HEK293 (cell line): ENCODE data around the gene PPEF2.

ENCODE experiments used
- CTCF ChIA-PET: fragments of 350-600 bp; formaldehyde crosslinking; extraction: SDS; loops from one replicate; lab custom pipeline; 2021; ENCODE audit warnings: antibody characterized with exemption; lab: Yijun Ruan, JAX
- POLR2A ChIA-PET: fragments of 300-600 bp; formaldehyde crosslinking; extraction: SDS; loops from one replicate; lab custom pipeline; 2020; ENCODE audit warnings: antibody characterized with exemption, inconsistent platforms; lab: Yijun Ruan, JAX
- H3K27ac ChIP-seq: fragments of 200-500 bp; sonication (Bioruptor generic); 2 replicates; pipeline ENCODE4 v1.5.1; 2014; ENCODE audit warnings: low read depth, low read length, control low read depth, inconsistent platforms; ENCODE audit errors: extremely low read depth
- H3K36me3 ChIP-seq, 2 experiments: fragments of 200-500 bp in 1 of 2; sonication (Bioruptor generic) in 1 of 2; 1 replicate in 1 of 2; 2 replicates in 1 of 2; pipeline ENCODE4 v1.5.1; 2014 to 2017; ENCODE audit warnings: inconsistent platforms in 2 of 2, low read length in 2 of 2; ENCODE audit not compliant: control insufficient read depth in 2 of 2, insufficient read depth in 1 of 2
- H3K4me1 ChIP-seq: fragments of 200-500 bp; sonication (Bioruptor generic); 2 replicates; pipeline ENCODE4 v1.5.1; 2014; ENCODE audit warnings: mild to moderate bottlenecking, low read length, inconsistent platforms; ENCODE audit not compliant: control insufficient read depth, insufficient read depth
- H3K4me3 ChIP-seq: 2 replicates; pipeline ENCODE4 v1.5.1; 2011; ENCODE audit warnings: low read depth, mild to moderate bottlenecking, control low read depth, low read length, moderate library complexity
- H3K9me3 ChIP-seq: fragments of 200-500 bp; sonication (Bioruptor generic); 2 replicates; pipeline ENCODE4 v1.5.1; 2014; ENCODE audit warnings: low read depth, low read length, inconsistent platforms; ENCODE audit not compliant: control insufficient read depth, insufficient read depth
- KLF1 ChIP-seq: fragments of 450-650 bp; formaldehyde crosslinking; IDR thresholded peaks from 2 replicates; pipeline ENCODE4 v1.5.1; 2016; ENCODE audit warnings: missing biosample characterization, missing genetic modification characterization
- KLF7 ChIP-seq: fragments of 450-650 bp; formaldehyde crosslinking; IDR thresholded peaks from 2 replicates; pipeline ENCODE4 v1.5.1; 2016; ENCODE audit warnings: missing biosample characterization, missing genetic modification characterization, borderline replicate concordance
- KLF8 ChIP-seq: fragments of 450-650 bp; formaldehyde crosslinking; IDR thresholded peaks from 2 replicates; pipeline ENCODE4 v1.5.1; 2016; ENCODE audit warnings: missing biosample characterization, missing genetic modification characterization
- SCRT1 ChIP-seq: fragments of 450-650 bp; formaldehyde crosslinking; IDR thresholded peaks from 2 replicates; pipeline ENCODE4 v1.5.1; 2016; ENCODE audit warnings: missing biosample characterization, missing genetic modification characterization, borderline replicate concordance
- SCRT2 ChIP-seq: fragments of 450-650 bp; formaldehyde crosslinking; IDR thresholded peaks from 2 replicates; pipeline ENCODE4 v1.5.1; 2016; ENCODE audit warnings: missing biosample characterization, missing genetic modification characterization
- SP2 ChIP-seq: fragments of 450-650 bp; formaldehyde crosslinking; IDR thresholded peaks from 2 replicates; pipeline ENCODE4 v1.5.1; 2016; ENCODE audit warnings: missing biosample characterization, missing genetic modification characterization
- SP7 ChIP-seq: fragments of 450-650 bp; formaldehyde crosslinking; IDR thresholded peaks from 2 replicates; pipeline ENCODE4 v1.5.1; 2016; ENCODE audit warnings: missing biosample characterization, missing genetic modification characterization
- ZFP37 ChIP-seq: fragments of 450-650 bp; formaldehyde crosslinking; IDR thresholded peaks from 2 replicates; pipeline ENCODE4 v1.5.1; 2016; ENCODE audit warnings: missing biosample characterization, missing genetic modification characterization
- ZFP69B ChIP-seq: fragments of 450-650 bp; formaldehyde crosslinking; IDR thresholded peaks from 2 replicates; pipeline ENCODE4 v1.5.1; 2016; ENCODE audit warnings: missing biosample characterization, missing genetic modification characterization
- ZIC2 ChIP-seq: fragments of 450-650 bp; formaldehyde crosslinking; IDR thresholded peaks from 2 replicates; pipeline ENCODE4 v1.5.1; 2016; ENCODE audit warnings: missing biosample characterization, missing genetic modification characterization
- ZNF10 ChIP-seq: fragments of 450-650 bp; formaldehyde crosslinking; IDR thresholded peaks from 2 replicates; pipeline ENCODE4 v1.5.1; 2017; ENCODE audit warnings: missing biosample characterization, missing genetic modification characterization
- ZNF112 ChIP-seq: fragments of 450-650 bp; formaldehyde crosslinking; IDR thresholded peaks from 2 replicates; pipeline ENCODE4 v1.5.0; 2017; ENCODE audit warnings: missing biosample characterization, missing genetic modification characterization
- ZNF121 ChIP-seq: fragments of 450-650 bp; formaldehyde crosslinking; IDR thresholded peaks from 2 replicates; pipeline ENCODE4 v1.5.1; 2016; ENCODE audit warnings: missing biosample characterization, missing genetic modification characterization
- ZNF184 ChIP-seq: fragments of 450-650 bp; IDR thresholded peaks from 2 replicates; pipeline ENCODE4 v1.5.1; 2018; ENCODE audit warnings: missing biosample characterization, mild to moderate bottlenecking, missing genetic modification characterization
- ZNF202 ChIP-seq: fragments of 450-650 bp; formaldehyde crosslinking; IDR thresholded peaks from 2 replicates; pipeline ENCODE4 v1.5.1; 2016; ENCODE audit warnings: missing biosample characterization, missing genetic modification characterization, borderline replicate concordance
- ZNF211 ChIP-seq: fragments of 450-650 bp; formaldehyde crosslinking; IDR thresholded peaks from 2 replicates; pipeline ENCODE4 v1.5.1; 2016; ENCODE audit warnings: low read depth, missing biosample characterization, missing genetic modification characterization
- ZNF214 ChIP-seq: fragments of 450-650 bp; formaldehyde crosslinking; IDR thresholded peaks from 2 replicates; pipeline ENCODE4 v1.5.1; 2017; ENCODE audit warnings: missing biosample characterization, mild to moderate bottlenecking, missing genetic modification characterization, borderline replicate concordance
- ZNF221 ChIP-seq: fragments of 450-650 bp; formaldehyde crosslinking; IDR thresholded peaks from 2 replicates; pipeline ENCODE4 v1.5.1; 2017; ENCODE audit warnings: missing biosample characterization, missing genetic modification characterization, borderline replicate concordance
- ZNF223 ChIP-seq: fragments of 450-650 bp; formaldehyde crosslinking; IDR thresholded peaks from 2 replicates; pipeline ENCODE4 v1.5.1; 2016; ENCODE audit warnings: missing biosample characterization, missing genetic modification characterization
- ZNF37A ChIP-seq: fragments of 450-650 bp; IDR thresholded peaks from 2 replicates; pipeline ENCODE4 v1.5.1; 2018; ENCODE audit warnings: missing biosample characterization, missing genetic modification characterization
- ZNF426 ChIP-seq: fragments of 450-650 bp; formaldehyde crosslinking; IDR thresholded peaks from 2 replicates; pipeline ENCODE4 v1.5.1; 2017; ENCODE audit warnings: missing biosample characterization, missing genetic modification characterization, mild to moderate bottlenecking, inconsistent platforms, moderate library complexity
- ZNF521 ChIP-seq: fragments of 450-650 bp; formaldehyde crosslinking; IDR thresholded peaks from 2 replicates; pipeline ENCODE4 v1.5.1; 2017; ENCODE audit warnings: missing biosample characterization, mild to moderate bottlenecking, missing genetic modification characterization
- ZNF530 ChIP-seq: fragments of 450-650 bp; formaldehyde crosslinking; IDR thresholded peaks from 2 replicates; pipeline ENCODE4 v1.5.1; 2016; ENCODE audit warnings: low read depth, missing biosample characterization, missing genetic modification characterization
- ZNF561 ChIP-seq: fragments of 450-650 bp; IDR thresholded peaks from 2 replicates; pipeline ENCODE4 v1.5.1; 2018; ENCODE audit warnings: missing biosample characterization, missing genetic modification characterization, borderline replicate concordance
- ZNF585B ChIP-seq: fragments of 450-650 bp; formaldehyde crosslinking; IDR thresholded peaks from 2 replicates; pipeline ENCODE4 v1.5.1; 2016; ENCODE audit warnings: missing biosample characterization, missing genetic modification characterization
- ZNF610 ChIP-seq: fragments of 450-650 bp; formaldehyde crosslinking; IDR thresholded peaks from 2 replicates; pipeline ENCODE4 v1.5.1; 2016; ENCODE audit warnings: missing biosample characterization, missing genetic modification characterization, borderline replicate concordance
- ZNF624 ChIP-seq: fragments of 450-650 bp; formaldehyde crosslinking; IDR thresholded peaks from 2 replicates; pipeline ENCODE4 v1.5.1; 2017; ENCODE audit warnings: missing biosample characterization, missing genetic modification characterization
- ZNF654 ChIP-seq: fragments of 450-650 bp; formaldehyde crosslinking; IDR thresholded peaks from 2 replicates; pipeline ENCODE4 v1.5.1; 2016; ENCODE audit warnings: low read depth, missing biosample characterization, missing genetic modification characterization
- TF ChIP-seq, protein P1 (sequence below): fragments of 450-650 bp; formaldehyde crosslinking; IDR thresholded peaks from 2 replicates; pipeline ENCODE4 v1.5.1; 2016; ENCODE audit warnings: missing biosample characterization, missing genetic modification characterization
- TF ChIP-seq, protein P2 (sequence below): fragments of 450-650 bp; formaldehyde crosslinking; IDR thresholded peaks from 2 replicates; pipeline ENCODE4 v1.5.1; 2016; ENCODE audit warnings: missing biosample characterization, missing genetic modification characterization
- TF ChIP-seq, protein P3 (sequence below): fragments of 450-650 bp; formaldehyde crosslinking; IDR thresholded peaks from 2 replicates; pipeline ENCODE4 v1.5.1; 2016; ENCODE audit warnings: missing biosample characterization, missing genetic modification characterization

Gene PPEF2

DNA sequence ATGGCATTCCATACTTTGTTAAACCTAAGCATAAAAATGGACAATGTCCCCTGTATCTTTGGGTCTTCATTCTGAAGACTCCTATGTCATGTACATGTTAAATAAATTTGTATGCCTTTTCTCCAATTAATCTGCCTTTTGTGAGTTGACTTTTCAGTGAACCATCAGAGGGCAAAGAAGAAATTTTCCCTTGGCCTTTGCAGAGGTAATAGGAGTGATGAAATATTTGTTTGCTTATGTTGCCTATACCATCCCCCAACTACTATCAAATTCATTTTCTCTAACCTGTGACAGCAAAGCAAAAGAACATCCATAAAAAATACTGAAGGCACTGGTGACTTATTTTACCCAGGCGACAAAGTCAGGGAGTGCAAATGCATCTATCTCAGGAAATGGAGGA is 20.3 kb upstream of the PPEF2 start:
- H3K36me3 ChIP-seq, result peaks cover 0 to 30% of the 10 kb centered on the region in 2 experiments; a peak in 2 of 3 replicates
- no peaks in the 10 kb centered on the region for H3K4me1 ChIP-seq
- no peak overlapping the region for H3K27ac ChIP-seq
- TF ChIP-seq ZNF624 (tag by site-specific recombination) (no peak), ZNF654 (tag by site-specific recombination) (no peak), KLF7 (no peak), ZNF112 (tag by site-specific recombination) (no peak), ZNF202 (tag by site-specific recombination) (no peak), SCRT2 (tag by site-specific recombination) (no peak), KLF8 (tag by site-specific recombination) (no peak), KLF1 (tag by site-specific recombination) (no peak), ZNF37A (tag by site-specific recombination) (no peak), ZNF521 (no peak), ZNF221 (tag by site-specific recombination) (no peak), SCRT1 (no peak), ZNF223 (tag by site-specific recombination) (no peak), ZNF585B (tag by site-specific recombination) (no peak), ZNF610 (tag by site-specific recombination) (no peak), ZNF530 (tag by site-specific recombination) (no peak), ZNF214 (tag by site-specific recombination) (no peak), ZNF184 (tag by site-specific recombination) (no peak), ZIC2 (tag by site-specific recombination) (no peak)
- TF ChIP-seq, protein P1, sequence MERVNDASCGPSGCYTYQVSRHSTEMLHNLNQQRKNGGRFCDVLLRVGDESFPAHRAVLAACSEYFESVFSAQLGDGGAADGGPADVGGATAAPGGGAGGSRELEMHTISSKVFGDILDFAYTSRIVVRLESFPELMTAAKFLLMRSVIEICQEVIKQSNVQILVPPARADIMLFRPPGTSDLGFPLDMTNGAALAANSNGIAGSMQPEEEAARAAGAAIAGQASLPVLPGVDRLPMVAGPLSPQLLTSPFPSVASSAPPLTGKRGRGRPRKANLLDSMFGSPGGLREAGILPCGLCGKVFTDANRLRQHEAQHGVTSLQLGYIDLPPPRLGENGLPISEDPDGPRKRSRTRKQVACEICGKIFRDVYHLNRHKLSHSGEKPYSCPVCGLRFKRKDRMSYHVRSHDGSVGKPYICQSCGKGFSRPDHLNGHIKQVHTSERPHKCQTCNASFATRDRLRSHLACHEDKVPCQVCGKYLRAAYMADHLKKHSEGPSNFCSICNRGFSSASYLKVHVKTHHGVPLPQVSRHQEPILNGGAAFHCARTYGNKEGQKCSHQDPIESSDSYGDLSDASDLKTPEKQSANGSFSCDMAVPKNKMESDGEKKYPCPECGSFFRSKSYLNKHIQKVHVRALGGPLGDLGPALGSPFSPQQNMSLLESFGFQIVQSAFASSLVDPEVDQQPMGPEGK (tag by site-specific recombination), result no peak
- ChIA-PET POLR2A (no interaction called here), CTCF (interaction anchor here (0.7 kb wide), 1 partner anchor 35 kb away, joined by 3 read pairs; no protein-coding TSS in a partner anchor)
- no peaks in the 10 kb centered on the region for H3K9me3 ChIP-seq
- H3K4me3 ChIP-seq, result no peak overlapping the region

DNA sequence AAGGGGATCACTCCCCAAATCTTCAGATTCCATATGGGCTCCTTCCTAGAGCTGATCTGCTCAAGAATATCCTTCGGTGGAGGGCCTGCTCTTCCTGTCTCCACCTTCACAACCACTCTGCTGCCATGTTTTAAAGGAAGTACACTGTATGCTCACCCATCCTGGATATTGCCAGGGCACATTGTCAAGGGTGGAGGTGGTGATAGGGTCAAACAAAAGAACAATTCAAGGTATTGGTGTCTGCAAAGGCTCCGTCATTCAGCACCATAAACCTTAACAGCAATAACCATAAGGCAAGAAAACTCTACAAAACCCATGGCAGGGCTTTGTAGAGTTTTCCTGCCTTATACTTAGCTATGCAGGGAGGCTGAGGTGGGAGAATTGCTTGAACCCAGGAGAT is 19.7 kb upstream of the PPEF2 start:
- H3K27ac ChIP-seq, result no peak overlapping the region
- no peaks in the 10 kb centered on the region for H3K4me1 ChIP-seq
- no peak overlapping the region for H3K4me3 ChIP-seq
- CTCF ChIA-PET, result interaction anchor here (0.7 kb wide), 1 partner anchor 35 kb away, joined by 3 read pairs; no protein-coding TSS in a partner anchor
- TF ChIP-seq ZNF10 (tag by site-specific recombination) (no peak), ZNF426 (tag by site-specific recombination) (no peak), SP7 (tag by site-specific recombination) (no peak), ZFP69B (tag by site-specific recombination) (no peak), ZNF211 (tag by site-specific recombination) (no peak), SP2 (tag by site-specific recombination) (no peak), ZNF624 (tag by site-specific recombination) (no peak), ZFP37 (tag by site-specific recombination) (no peak), ZNF561 (no peak), ZNF112 (tag by site-specific recombination) (no peak), ZNF121 (tag by site-specific recombination) (no peak)
- TF ChIP-seq, protein P2, sequence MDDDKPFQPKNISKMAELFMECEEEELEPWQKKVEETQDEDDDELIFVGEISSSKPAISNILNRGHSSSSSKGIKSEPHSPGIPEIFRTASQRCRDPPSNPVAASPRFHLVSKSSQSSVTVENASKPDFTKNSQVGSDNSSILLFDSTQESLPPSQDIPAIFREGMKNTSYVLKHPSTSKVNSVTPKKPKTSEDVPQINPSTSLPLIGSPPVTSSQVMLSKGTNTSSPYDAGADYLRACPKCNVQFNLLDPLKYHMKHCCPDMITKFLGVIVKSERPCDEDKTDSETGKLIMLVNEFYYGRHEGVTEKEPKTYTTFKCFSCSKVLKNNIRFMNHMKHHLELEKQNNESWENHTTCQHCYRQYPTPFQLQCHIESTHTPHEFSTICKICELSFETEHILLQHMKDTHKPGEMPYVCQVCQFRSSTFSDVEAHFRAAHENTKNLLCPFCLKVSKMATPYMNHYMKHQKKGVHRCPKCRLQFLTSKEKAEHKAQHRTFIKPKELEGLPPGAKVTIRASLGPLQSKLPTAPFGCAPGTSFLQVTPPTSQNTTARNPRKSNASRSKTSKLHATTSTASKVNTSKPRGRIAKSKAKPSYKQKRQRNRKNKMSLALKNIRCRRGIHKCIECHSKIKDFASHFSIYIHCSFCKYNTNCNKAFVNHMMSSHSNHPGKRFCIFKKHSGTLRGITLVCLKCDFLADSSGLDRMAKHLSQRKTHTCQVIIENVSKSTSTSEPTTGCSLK (tag by site-specific recombination), result no peak
- TF ChIP-seq, protein P3, sequence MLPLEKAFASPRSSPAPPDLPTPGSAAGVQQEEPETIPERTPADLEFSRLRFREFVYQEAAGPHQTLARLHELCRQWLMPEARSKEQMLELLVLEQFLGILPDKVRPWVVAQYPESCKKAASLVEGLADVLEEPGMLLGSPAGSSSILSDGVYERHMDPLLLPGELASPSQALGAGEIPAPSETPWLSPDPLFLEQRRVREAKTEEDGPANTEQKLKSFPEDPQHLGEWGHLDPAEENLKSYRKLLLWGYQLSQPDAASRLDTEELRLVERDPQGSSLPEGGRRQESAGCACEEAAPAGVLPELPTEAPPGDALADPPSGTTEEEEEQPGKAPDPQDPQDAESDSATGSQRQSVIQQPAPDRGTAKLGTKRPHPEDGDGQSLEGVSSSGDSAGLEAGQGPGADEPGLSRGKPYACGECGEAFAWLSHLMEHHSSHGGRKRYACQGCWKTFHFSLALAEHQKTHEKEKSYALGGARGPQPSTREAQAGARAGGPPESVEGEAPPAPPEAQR (tag by site-specific recombination), result no peak
- TF ChIP-seq, all 188 proteins: peak for 0
- Histone ChIP-seq H3K36me3 (peaks cover 0 to 33% of the 10 kb centered on the region in 2 experiments; a peak in 2 of 3 replicates), H3K9me3 (no peaks in the 10 kb centered on the region)
- POLR2A ChIA-PET, result no interaction called here
